H9 (cell line): ENCODE measurements around the gene CAMTA1. TPM values are rescaled to one million over a fixed set of nuclear protein-coding genes. Genes with fewer than 3 reads are reported as not detected.

Experiments
- DNase-seq: peaks from one replicate; pipeline ENCODE4 v3.0.0-alpha.2; 2017
- H2AFZ ChIP-seq: one replicate; pipeline ENCODE4 v1.6.1; 2013; ENCODE audit warnings: mild to moderate bottlenecking, low read length, control low read depth, moderate library complexity
- H2AK5ac ChIP-seq: 2 replicates; pipeline ENCODE4 v1.6.1; 2013; ENCODE audit warnings: low read length, control low read depth, mixed read lengths; ENCODE audit not compliant: insufficient read length
- H2BK120ac ChIP-seq: one replicate; pipeline ENCODE4 v1.6.1; 2013; ENCODE audit warnings: low read depth, mild to moderate bottlenecking, low read length, control low read depth, inconsistent platforms; ENCODE audit not compliant: poor library complexity, severe bottlenecking
- H2BK12ac ChIP-seq: 2 replicates; pipeline ENCODE4 v1.6.1; 2013; ENCODE audit warnings: low read length, control low read depth, mixed read lengths, low read depth; ENCODE audit not compliant: insufficient read length
- H2BK15ac ChIP-seq: 2 replicates; pipeline ENCODE4 v1.6.1; 2013; ENCODE audit warnings: low read depth, low read length, control low read depth
- H2BK20ac ChIP-seq: one replicate; pipeline ENCODE4 v1.6.1; 2013; ENCODE audit warnings: low read depth, mild to moderate bottlenecking, low read length, control low read depth, inconsistent platforms; ENCODE audit not compliant: poor library complexity, severe bottlenecking
- H2BK5ac ChIP-seq: 2 replicates; pipeline ENCODE4 v1.6.1; 2013; ENCODE audit warnings: low read length, control low read depth, mixed read lengths; ENCODE audit not compliant: insufficient read length
- H3K14ac ChIP-seq: 2 replicates; pipeline ENCODE4 v1.6.1; 2013; ENCODE audit warnings: low read length, control low read depth; ENCODE audit not compliant: insufficient read depth
- H3K18ac ChIP-seq: 2 replicates; pipeline ENCODE4 v1.6.1; 2013; ENCODE audit warnings: low read depth, mild to moderate bottlenecking, mixed read lengths, low read length, control low read depth; ENCODE audit not compliant: insufficient read length
- H3K23ac ChIP-seq: 2 replicates; pipeline ENCODE4 v1.6.1; 2013; ENCODE audit warnings: low read length, control low read depth, mixed read lengths, low read depth; ENCODE audit not compliant: insufficient read length
- H3K23me2 ChIP-seq: 2 replicates; pipeline ENCODE4 v1.6.1; 2013; ENCODE audit warnings: low read depth, mild to moderate bottlenecking, mixed read lengths, low read length, control low read depth; ENCODE audit not compliant: insufficient read length, poor library complexity, severe bottlenecking
- H3K27ac ChIP-seq: 2 replicates; pipeline ENCODE4 v1.5.1; 2013; ENCODE audit warnings: low read length, control low read depth, mixed read lengths, low read depth; ENCODE audit not compliant: insufficient read length
- H3K27me3 ChIP-seq: 2 replicates; pipeline ENCODE4 v1.6.1; 2013; ENCODE audit warnings: low read length, control low read depth, inconsistent platforms; ENCODE audit not compliant: insufficient read depth
- H3K4ac ChIP-seq: 2 replicates; pipeline ENCODE4 v1.6.1; 2013; ENCODE audit warnings: low read depth, mild to moderate bottlenecking, control low read depth, inconsistent platforms, low read length, moderate library complexity
- H3K4me1 ChIP-seq: 2 replicates; pipeline ENCODE4 v1.6.1; 2013; ENCODE audit warnings: low read length, control low read depth, inconsistent platforms; ENCODE audit not compliant: insufficient read depth
- H3K4me2 ChIP-seq: 2 replicates; pipeline ENCODE4 v1.6.1; 2013; ENCODE audit warnings: low read length, control low read depth, mixed read lengths; ENCODE audit not compliant: insufficient read length, insufficient read depth
- H3K56ac ChIP-seq: 2 replicates; pipeline ENCODE4 v1.6.1; 2013; ENCODE audit warnings: low read depth, mild to moderate bottlenecking, mixed read lengths, low read length, control low read depth; ENCODE audit not compliant: insufficient read length
- H3K79me1 ChIP-seq: 2 replicates; pipeline ENCODE4 v1.6.1; 2013; ENCODE audit warnings: low read depth, mild to moderate bottlenecking, moderate library complexity, low read length, control low read depth, inconsistent platforms; ENCODE audit not compliant: insufficient read depth, poor library complexity, severe bottlenecking
- H3K79me2 ChIP-seq: 2 replicates; pipeline ENCODE4 v1.6.1; 2013; ENCODE audit warnings: low read length, control low read depth, inconsistent platforms; ENCODE audit not compliant: insufficient read depth
- H3K9ac ChIP-seq: 2 replicates; pipeline ENCODE4 v1.6.1; 2013; ENCODE audit warnings: low read length, control low read depth, mixed read lengths; ENCODE audit not compliant: insufficient read length; ENCODE audit errors: extremely low read depth
- H3K9me3 ChIP-seq: one replicate; pipeline ENCODE4 v1.6.1; 2013; ENCODE audit warnings: low read depth, low read length, inconsistent platforms; ENCODE audit not compliant: control insufficient read depth
- H3T11ph ChIP-seq: one replicate; pipeline ENCODE4 v1.6.1; 2013; ENCODE audit warnings: mild to moderate bottlenecking, low read length, control low read depth, inconsistent platforms
- H4K20me1 ChIP-seq: one replicate; pipeline ENCODE4 v1.6.1; 2013; ENCODE audit not compliant: control insufficient read depth, insufficient read length, insufficient read depth
- H4K5ac ChIP-seq: 2 replicates; pipeline ENCODE4 v1.6.1; 2013; ENCODE audit warnings: low read depth, mild to moderate bottlenecking, mixed read lengths, low read length, control low read depth; ENCODE audit not compliant: insufficient read length
- H4K8ac ChIP-seq: replicated peaks from 2 replicates; pipeline ENCODE4 v1.6.1; 2013; ENCODE audit warnings: low read length, control low read depth, mixed read lengths, low read depth; ENCODE audit not compliant: insufficient read length
- H4K91ac ChIP-seq: 2 replicates; pipeline ENCODE4 v1.6.1; 2013; ENCODE audit warnings: low read depth, mild to moderate bottlenecking, moderate library complexity, mixed read lengths, low read length, control low read depth; ENCODE audit not compliant: insufficient read length
- H3K27ac Mint-ChIP-seq, 3 experiments: 2 replicates in 2 of 3; 3 replicates in 1 of 3; pipeline ENCODE4 v1.8.0; 2020 to 2021; ENCODE audit warnings: mixed read lengths in 3 of 3, mild to moderate bottlenecking in 1 of 3, moderate library complexity in 1 of 3
- H3K27me3 Mint-ChIP-seq: 2 replicates; pipeline ENCODE4 v1.8.0; 2021; ENCODE audit warnings: low read depth, mild to moderate bottlenecking, moderate library complexity, mixed read lengths
- H3K36me3 Mint-ChIP-seq, 3 experiments: 2 replicates in 2 of 3; 3 replicates in 1 of 3; pipeline ENCODE4 v1.8.0; 2020 to 2021; ENCODE audit warnings: low read depth in 3 of 3, mixed read lengths in 3 of 3; ENCODE audit not compliant: insufficient read depth in 1 of 3
- H3K4me1 Mint-ChIP-seq, 2 experiments: 2 replicates each; pipeline ENCODE4 v1.8.0; 2020; ENCODE audit warnings: mixed read lengths in 2 of 2
- H3K4me3 Mint-ChIP-seq, 2 experiments: 2 replicates in 1 of 2; 3 replicates in 1 of 2; pipeline ENCODE4 v1.8.0; 2020 to 2021; ENCODE audit warnings: mild to moderate bottlenecking in 2 of 2, mixed read lengths in 2 of 2, moderate library complexity in 1 of 2
- H3K9me3 Mint-ChIP-seq, 2 experiments: 2 replicates in 1 of 2; 3 replicates in 1 of 2; pipeline ENCODE4 v1.8.0; 2020; ENCODE audit warnings: mild to moderate bottlenecking in 2 of 2, mixed read lengths in 2 of 2, moderate library complexity in 1 of 2
- total RNA-seq: library from RNA; stranded (reverse); gene quantifications from 2 replicates; pipeline ENCODE4 v1.2.1, GENCODE V29; 2021
- TF ChIP-seq, protein P1 (sequence below): fragments of 200-600 bp; sonication (generic); conservative IDR thresholded peaks from 3 replicates; pipeline ENCODE4 v1.8.0; 2021; ENCODE audit warnings: antibody characterized with exemption, mild to moderate bottlenecking

Gene CAMTA1
- total RNA-seq, 1 experiment from 2014 or later, result 115 TPM

DNA sequence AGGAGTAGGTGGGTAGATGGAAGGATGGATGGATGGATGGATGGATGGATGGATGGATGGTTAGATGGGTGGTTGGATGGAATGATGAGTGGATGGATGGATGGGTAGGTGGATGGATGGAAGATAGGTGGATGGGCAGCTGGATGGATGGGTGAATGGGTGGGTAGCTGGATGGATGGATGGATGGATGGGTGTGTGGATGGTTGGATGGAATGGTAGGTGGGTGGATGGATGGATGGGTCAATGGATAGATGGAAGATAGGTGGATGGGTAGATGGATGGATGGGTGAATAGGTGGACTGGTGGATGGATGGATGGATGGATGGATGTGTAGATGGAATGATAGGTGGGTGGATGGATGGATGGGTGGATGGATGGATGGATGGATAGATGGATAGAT lies 821.8 kb downstream of the CAMTA1 start:
- Histone ChIP-seq H2BK20ac (no peak overlapping the region), H4K20me1 (no peaks in the 10 kb centered on the region), H3K4me2 (no peak overlapping the region), H3K4me1 (peaks cover 6% of the 10 kb centered on the region; the same call in 1 of the 2 replicates), H2BK15ac (no peak overlapping the region), H3K79me2 (no peaks in the 10 kb centered on the region), H3K9ac (no peak overlapping the region), H3K27ac (no peak overlapping the region), H2AK5ac (no peak overlapping the region), H3K79me1 (no peaks in the 10 kb centered on the region), H3T11ph (no peak overlapping the region), H2BK12ac (no peak overlapping the region), H3K56ac (no peak overlapping the region), H2BK5ac (no peak overlapping the region), H3K4ac (no peak overlapping the region), H3K23me2 (no peaks in the 10 kb centered on the region), H2BK120ac (no peak overlapping the region), H3K23ac (no peak overlapping the region), H4K91ac (no peak overlapping the region), H2AFZ (no peak overlapping the region), H4K8ac (no peak overlapping the region), H4K5ac (no peak overlapping the region), H3K9me3 (peaks cover 4% of the 10 kb centered on the region), H3K18ac (no peak overlapping the region), H3K14ac (no peak overlapping the region), H3K27me3 (no peaks in the 10 kb centered on the region)
- peaks cover 10% of the 10 kb centered on the region for H3K27me3 Mint-ChIP-seq
- peaks cover 10 to 12% (median 10%) of the 10 kb centered on the region in 3 experiments; a peak in 5 of 7 replicates for H3K36me3 Mint-ChIP-seq
- H3K27ac Mint-ChIP-seq, result no peak overlapping the region
- H3K9me3 Mint-ChIP-seq, result peaks cover 21 to 33% of the 10 kb centered on the region in 2 experiments
- DNase-seq, result no peak
- H3K4me1 Mint-ChIP-seq, result peaks cover 15 to 18% of the 10 kb centered on the region in 2 experiments
- TF ChIP-seq, protein P1, sequence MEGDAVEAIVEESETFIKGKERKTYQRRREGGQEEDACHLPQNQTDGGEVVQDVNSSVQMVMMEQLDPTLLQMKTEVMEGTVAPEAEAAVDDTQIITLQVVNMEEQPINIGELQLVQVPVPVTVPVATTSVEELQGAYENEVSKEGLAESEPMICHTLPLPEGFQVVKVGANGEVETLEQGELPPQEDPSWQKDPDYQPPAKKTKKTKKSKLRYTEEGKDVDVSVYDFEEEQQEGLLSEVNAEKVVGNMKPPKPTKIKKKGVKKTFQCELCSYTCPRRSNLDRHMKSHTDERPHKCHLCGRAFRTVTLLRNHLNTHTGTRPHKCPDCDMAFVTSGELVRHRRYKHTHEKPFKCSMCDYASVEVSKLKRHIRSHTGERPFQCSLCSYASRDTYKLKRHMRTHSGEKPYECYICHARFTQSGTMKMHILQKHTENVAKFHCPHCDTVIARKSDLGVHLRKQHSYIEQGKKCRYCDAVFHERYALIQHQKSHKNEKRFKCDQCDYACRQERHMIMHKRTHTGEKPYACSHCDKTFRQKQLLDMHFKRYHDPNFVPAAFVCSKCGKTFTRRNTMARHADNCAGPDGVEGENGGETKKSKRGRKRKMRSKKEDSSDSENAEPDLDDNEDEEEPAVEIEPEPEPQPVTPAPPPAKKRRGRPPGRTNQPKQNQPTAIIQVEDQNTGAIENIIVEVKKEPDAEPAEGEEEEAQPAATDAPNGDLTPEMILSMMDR, result no peak
- H3K4me3 Mint-ChIP-seq, result no peak overlapping the region
